Liver (tissue), 9 donors: ENCODE results near the gene NHS. TPM values are rescaled to one million over a fixed set of nuclear protein-coding genes. Genes with fewer than 3 reads are reported as not detected.

Experiments
- DNase-seq: peaks from one replicate; pipeline ENCODE4 v3.0.0-alpha.2; 2017; ENCODE audit warnings: low spot score
- H3K27ac ChIP-seq, 2 donors: one replicate each; pipeline ENCODE4 v1.7.0; 2013; ENCODE audit warnings: inconsistent platforms in 2 of 2, low read length in 2 of 2, control low read depth in 1 of 2, low read depth in 1 of 2, mild to moderate bottlenecking in 1 of 2
- H3K27me3 ChIP-seq, 4 donors: one replicate each; pipeline versions ENCODE4 v1.6.1 to v1.7.0; 2013; ENCODE audit warnings: low read length in 3 of 4, inconsistent platforms in 1 of 4, mild to moderate bottlenecking in 1 of 4, moderate library complexity in 1 of 4; ENCODE audit not compliant: control insufficient read depth in 4 of 4, insufficient read depth in 4 of 4
- H3K36me3 ChIP-seq, 4 donors: one replicate each; pipeline versions ENCODE4 v1.6.1 to v1.7.0; 2013; ENCODE audit warnings: low read length in 3 of 4, mild to moderate bottlenecking in 3 of 4, low read depth in 1 of 4, moderate library complexity in 1 of 4; ENCODE audit not compliant: control insufficient read depth in 4 of 4, insufficient read depth in 3 of 4
- H3K4me1 ChIP-seq, 4 donors: one replicate each; pipeline versions ENCODE4 v1.6.1 to v1.7.0; 2013; ENCODE audit warnings: low read length in 3 of 4, mild to moderate bottlenecking in 3 of 4, moderate library complexity in 1 of 4; ENCODE audit not compliant: control insufficient read depth in 4 of 4, insufficient read depth in 4 of 4
- H3K4me3 ChIP-seq, 3 donors: one replicate each; pipeline versions ENCODE4 v1.6.1 to v1.7.0; 2013; ENCODE audit warnings: low read length in 3 of 3, control low read depth in 1 of 3, low read depth in 1 of 3, mild to moderate bottlenecking in 1 of 3
- H3K9ac ChIP-seq, 2 donors: one replicate each; pipeline ENCODE4 v1.7.0; 2013; ENCODE audit warnings: low read length in 2 of 2, mild to moderate bottlenecking in 2 of 2, moderate library complexity in 2 of 2, control low read depth in 1 of 2, low read depth in 1 of 2
- H3K9me3 ChIP-seq, 4 donors: one replicate each; pipeline versions ENCODE4 v1.6.1 to v1.7.0; 2013; ENCODE audit warnings: low read length in 3 of 4; ENCODE audit not compliant: control insufficient read depth in 4 of 4
- CTCF ChIP-seq: fragments of 150-350 bp; IDR thresholded peaks from 2 replicates; pipeline ENCODE4 v1.5.1; 2017; ENCODE audit warnings: improper control_type of control experiment, low read depth, low read length; ENCODE audit not compliant: missing input control
- EGR1 ChIP-seq, 2 donors: IDR thresholded peaks; 2 replicates each; pipeline ENCODE4 v1.6.1; 2016 to 2018; ENCODE audit warnings: antibody characterized with exemption in 2 of 2, low read depth in 2 of 2
- FOXA1 ChIP-seq: IDR thresholded peaks from 2 replicates; pipeline ENCODE4 v1.6.1; 2016; ENCODE audit warnings: antibody characterized with exemption
- FOXA2 ChIP-seq: IDR thresholded peaks from 2 replicates; pipeline ENCODE4 v1.6.1; 2016; ENCODE audit warnings: antibody characterized with exemption
- GABPA ChIP-seq, 2 donors: IDR thresholded peaks in 1 of 2; conservative IDR thresholded peaks in 1 of 2; 2 replicates each; pipeline ENCODE4 v1.6.1; 2016; ENCODE audit warnings: antibody characterized with exemption in 2 of 2, mild to moderate bottlenecking in 1 of 2, moderate library complexity in 1 of 2
- HNF4A ChIP-seq, 2 donors: conservative IDR thresholded peaks; 2 replicates each; pipeline ENCODE4 v1.6.1; 2016; ENCODE audit warnings: antibody characterized with exemption in 2 of 2, mild to moderate bottlenecking in 2 of 2
- HNF4G ChIP-seq: IDR thresholded peaks from 2 replicates; pipeline ENCODE4 v1.6.1; 2016; ENCODE audit warnings: antibody characterized with exemption
- JUND ChIP-seq, 2 donors: IDR thresholded peaks; 2 replicates each; pipeline ENCODE4 v1.6.1; 2016; ENCODE audit warnings: antibody characterized with exemption in 2 of 2
- NR2F2 ChIP-seq: IDR thresholded peaks from 2 replicates; pipeline ENCODE4 v1.6.1; 2016; ENCODE audit warnings: antibody characterized with exemption
- RAD21 ChIP-seq, 2 donors: IDR thresholded peaks; 2 replicates each; pipeline ENCODE4 v1.6.1; 2016; ENCODE audit warnings: antibody characterized with exemption in 2 of 2, mild to moderate bottlenecking in 2 of 2
- RXRA ChIP-seq, 2 donors: IDR thresholded peaks; 2 replicates each; pipeline ENCODE4 v1.6.1; 2017 to 2018; ENCODE audit warnings: antibody characterized with exemption in 2 of 2, mild to moderate bottlenecking in 1 of 2
- SP1 ChIP-seq: IDR thresholded peaks from 2 replicates; pipeline ENCODE4 v1.6.1; 2018; ENCODE audit warnings: antibody characterized with exemption, mild to moderate bottlenecking
- TAF1 ChIP-seq: conservative IDR thresholded peaks from 2 replicates; pipeline ENCODE4 v1.6.1; 2016; ENCODE audit warnings: antibody characterized with exemption, mild to moderate bottlenecking
- YY1 ChIP-seq: IDR thresholded peaks from 2 replicates; pipeline ENCODE4 v1.6.1; 2016; ENCODE audit warnings: antibody characterized with exemption, mild to moderate bottlenecking
- WGBS: extraction: QIAGEN DNeasy Blood & Tissue Kit; methylation state at CpG from one replicate; pipeline ENCODE4 v1.1.7; 2013; 5-methylcytosine and 5-hydroxymethylcytosine counted together
- polyA plus RNA-seq, 2 donors: library from polyadenylated mRNA; stranded (reverse) in 1 of 2; unstranded in 1 of 2; fragments of 200-250 nt in 1 of 2; fragments of >200 nt in 1 of 2; fragmentation: Nextera tagmentation in 1 of 2; extraction: Ambion mirVana in 1 of 2; gene quantifications; one replicate each; pipeline versions ENCODE4 v1.2.1 to v1.2.3, GENCODE V29; 2013 to 2015
- total RNA-seq, 2 donors: library from RNA; depleted of rRNA; stranded (reverse); fragments of >200 nt; gene quantifications; one replicate each; pipeline ENCODE4 v1.2.3, GENCODE V29; 2014
- TF ChIP-seq, protein P1 (sequence below): IDR thresholded peaks from 2 replicates; pipeline ENCODE4 v1.6.1; 2016; ENCODE audit warnings: antibody characterized with exemption, mild to moderate bottlenecking
- TF ChIP-seq, protein P2 (sequence below): IDR thresholded peaks from 2 replicates; pipeline ENCODE4 v1.6.1; 2016; ENCODE audit warnings: antibody characterized with exemption
- TF ChIP-seq, protein P3 (sequence below): IDR thresholded peaks from 2 replicates; pipeline ENCODE4 v1.6.1; 2016; ENCODE audit warnings: antibody characterized with exemption
- TF ChIP-seq, protein P4 (sequence below): IDR thresholded peaks from 2 replicates; pipeline ENCODE4 v1.6.1; 2016; ENCODE audit warnings: antibody characterized with exemption
- donor health status: healthy.
- donor health status: healthy.
- donor health status: healthy.
- donor health status: healthy.
- donor health status: healthy.

NHS gene
- total and polyA plus RNA-seq, 4 donors: 0.03 to 0.17 (median 0.10) TPM

DNA sequence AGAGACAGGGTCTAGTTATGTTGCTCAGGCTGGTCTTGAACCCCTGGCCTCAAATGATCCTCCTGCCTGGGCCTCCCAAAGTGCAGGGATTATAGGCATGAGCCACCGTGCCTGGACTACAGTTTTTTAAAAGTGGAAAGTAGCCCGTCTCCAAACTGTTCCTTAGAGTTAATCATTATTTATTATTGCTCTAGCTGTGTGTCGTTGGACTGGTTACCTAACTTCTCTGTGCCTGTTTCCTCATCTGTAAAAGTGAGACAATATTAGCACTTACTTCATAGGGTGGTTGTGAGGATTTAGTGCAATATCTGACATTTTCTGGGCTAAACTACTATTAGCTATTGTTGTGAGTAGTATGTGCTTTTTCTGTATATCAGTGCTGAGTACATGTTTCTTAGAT lies 210.0 kb downstream of the NHS start:
- DNase-seq: no peak
- H3K4me3 ChIP-seq: no peak overlapping the region
- H3K27me3 ChIP-seq: no peaks in the 10 kb centered on the region
- H3K27ac ChIP-seq: no peak overlapping the region
- TF ChIP-seq JUND (IDR thresholded peaks at IDR 0.05) (no peak), FOXA1 (no peak), RAD21 (IDR thresholded peaks at IDR 0.05) (no peak), YY1 (no peak), SP1 (no peak), NR2F2 (no peak), HNF4A (conservative IDR thresholded peaks at IDR 0.05) (no peak)
- TF ChIP-seq, protein P1, sequence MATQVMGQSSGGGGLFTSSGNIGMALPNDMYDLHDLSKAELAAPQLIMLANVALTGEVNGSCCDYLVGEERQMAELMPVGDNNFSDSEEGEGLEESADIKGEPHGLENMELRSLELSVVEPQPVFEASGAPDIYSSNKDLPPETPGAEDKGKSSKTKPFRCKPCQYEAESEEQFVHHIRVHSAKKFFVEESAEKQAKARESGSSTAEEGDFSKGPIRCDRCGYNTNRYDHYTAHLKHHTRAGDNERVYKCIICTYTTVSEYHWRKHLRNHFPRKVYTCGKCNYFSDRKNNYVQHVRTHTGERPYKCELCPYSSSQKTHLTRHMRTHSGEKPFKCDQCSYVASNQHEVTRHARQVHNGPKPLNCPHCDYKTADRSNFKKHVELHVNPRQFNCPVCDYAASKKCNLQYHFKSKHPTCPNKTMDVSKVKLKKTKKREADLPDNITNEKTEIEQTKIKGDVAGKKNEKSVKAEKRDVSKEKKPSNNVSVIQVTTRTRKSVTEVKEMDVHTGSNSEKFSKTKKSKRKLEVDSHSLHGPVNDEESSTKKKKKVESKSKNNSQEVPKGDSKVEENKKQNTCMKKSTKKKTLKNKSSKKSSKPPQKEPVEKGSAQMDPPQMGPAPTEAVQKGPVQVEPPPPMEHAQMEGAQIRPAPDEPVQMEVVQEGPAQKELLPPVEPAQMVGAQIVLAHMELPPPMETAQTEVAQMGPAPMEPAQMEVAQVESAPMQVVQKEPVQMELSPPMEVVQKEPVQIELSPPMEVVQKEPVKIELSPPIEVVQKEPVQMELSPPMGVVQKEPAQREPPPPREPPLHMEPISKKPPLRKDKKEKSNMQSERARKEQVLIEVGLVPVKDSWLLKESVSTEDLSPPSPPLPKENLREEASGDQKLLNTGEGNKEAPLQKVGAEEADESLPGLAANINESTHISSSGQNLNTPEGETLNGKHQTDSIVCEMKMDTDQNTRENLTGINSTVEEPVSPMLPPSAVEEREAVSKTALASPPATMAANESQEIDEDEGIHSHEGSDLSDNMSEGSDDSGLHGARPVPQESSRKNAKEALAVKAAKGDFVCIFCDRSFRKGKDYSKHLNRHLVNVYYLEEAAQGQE: no peak
- TF ChIP-seq, protein P2, sequence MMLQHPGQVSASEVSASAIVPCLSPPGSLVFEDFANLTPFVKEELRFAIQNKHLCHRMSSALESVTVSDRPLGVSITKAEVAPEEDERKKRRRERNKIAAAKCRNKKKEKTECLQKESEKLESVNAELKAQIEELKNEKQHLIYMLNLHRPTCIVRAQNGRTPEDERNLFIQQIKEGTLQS: no peak
- TF ChIP-seq, protein P3, sequence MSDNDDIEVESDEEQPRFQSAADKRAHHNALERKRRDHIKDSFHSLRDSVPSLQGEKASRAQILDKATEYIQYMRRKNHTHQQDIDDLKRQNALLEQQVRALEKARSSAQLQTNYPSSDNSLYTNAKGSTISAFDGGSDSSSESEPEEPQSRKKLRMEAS: no peak
- H3K9me3 ChIP-seq: no peaks in the 10 kb centered on the region
- no peaks in the 10 kb centered on the region for H3K36me3 ChIP-seq
- no peaks in the 10 kb centered on the region for H3K4me1 ChIP-seq
- no peak overlapping the region for H3K9ac ChIP-seq
- 57% methylated on average over 3 of the region's 3 CpGs for WGBS

DNA sequence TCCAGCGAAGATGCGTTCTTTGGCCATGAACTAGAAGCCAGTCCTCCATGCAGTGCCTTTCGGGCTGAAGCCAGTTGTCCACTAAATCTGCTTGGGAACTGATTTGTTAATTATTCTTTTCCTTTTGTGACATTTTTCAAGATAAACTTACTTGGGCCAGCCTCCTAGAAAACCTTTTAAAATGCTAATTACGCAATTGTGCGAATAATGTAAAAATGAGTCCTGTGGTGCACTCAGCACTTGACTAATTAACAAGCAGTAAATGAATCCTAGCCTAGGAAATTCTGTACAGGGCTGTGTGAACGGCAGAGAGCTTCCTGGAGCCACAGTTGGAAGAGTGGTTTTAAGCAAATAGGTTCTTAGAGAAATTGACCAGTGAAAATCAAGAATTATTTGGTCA lies 212.4 kb downstream of the NHS start:
- Histone ChIP-seq H3K9me3 (no peaks in the 10 kb centered on the region), H3K27ac (no peak overlapping the region), H3K9ac (no peak overlapping the region), H3K4me1 (no peaks in the 10 kb centered on the region), H3K27me3 (no peaks in the 10 kb centered on the region), H3K4me3 (no peak overlapping the region), H3K36me3 (no peaks in the 10 kb centered on the region)
- WGBS: 91% methylated on average over 6 of the region's 6 CpGs
- no peak for DNase-seq
- TF ChIP-seq NR2F2 (no peak), GABPA (IDR thresholded peaks at IDR 0.05 in 1 of 2, conservative IDR thresholded peaks at IDR 0.05 in 1 of 2) (no peak), JUND (IDR thresholded peaks at IDR 0.05) (no peak), FOXA2 (no peak), RXRA (IDR thresholded peaks at IDR 0.05) (no peak), HNF4G (no peak), SP1 (no peak), CTCF (no peak), RAD21 (IDR thresholded peaks at IDR 0.05) (no peak), HNF4A (conservative IDR thresholded peaks at IDR 0.05) (no peak), EGR1 (IDR thresholded peaks at IDR 0.05; ENCODE audit: low read depth in 2 of 2) (no peak), TAF1 (no peak), FOXA1 (no peak)
- TF ChIP-seq, protein P4, sequence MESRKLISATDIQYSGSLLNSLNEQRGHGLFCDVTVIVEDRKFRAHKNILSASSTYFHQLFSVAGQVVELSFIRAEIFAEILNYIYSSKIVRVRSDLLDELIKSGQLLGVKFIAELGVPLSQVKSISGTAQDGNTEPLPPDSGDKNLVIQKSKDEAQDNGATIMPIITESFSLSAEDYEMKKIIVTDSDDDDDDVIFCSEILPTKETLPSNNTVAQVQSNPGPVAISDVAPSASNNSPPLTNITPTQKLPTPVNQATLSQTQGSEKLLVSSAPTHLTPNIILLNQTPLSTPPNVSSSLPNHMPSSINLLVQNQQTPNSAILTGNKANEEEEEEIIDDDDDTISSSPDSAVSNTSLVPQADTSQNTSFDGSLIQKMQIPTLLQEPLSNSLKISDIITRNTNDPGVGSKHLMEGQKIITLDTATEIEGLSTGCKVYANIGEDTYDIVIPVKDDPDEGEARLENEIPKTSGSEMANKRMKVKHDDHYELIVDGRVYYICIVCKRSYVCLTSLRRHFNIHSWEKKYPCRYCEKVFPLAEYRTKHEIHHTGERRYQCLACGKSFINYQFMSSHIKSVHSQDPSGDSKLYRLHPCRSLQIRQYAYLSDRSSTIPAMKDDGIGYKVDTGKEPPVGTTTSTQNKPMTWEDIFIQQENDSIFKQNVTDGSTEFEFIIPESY: no peak
- TF ChIP-seq, protein P1: no peak
- TF ChIP-seq, protein P3: no peak
- TF ChIP-seq, protein P2: no peak
